ENCODE results near the gene NIN. TPM values are rescaled to one million over a fixed set of nuclear protein-coding genes. Genes with fewer than 3 reads are reported as not detected.

NIN gene
- total and polyA plus RNA-seq, 2 of the 4 experiments (the other 2 are of a cell fraction): 15.2 to 98.4 TPM

DNA sequence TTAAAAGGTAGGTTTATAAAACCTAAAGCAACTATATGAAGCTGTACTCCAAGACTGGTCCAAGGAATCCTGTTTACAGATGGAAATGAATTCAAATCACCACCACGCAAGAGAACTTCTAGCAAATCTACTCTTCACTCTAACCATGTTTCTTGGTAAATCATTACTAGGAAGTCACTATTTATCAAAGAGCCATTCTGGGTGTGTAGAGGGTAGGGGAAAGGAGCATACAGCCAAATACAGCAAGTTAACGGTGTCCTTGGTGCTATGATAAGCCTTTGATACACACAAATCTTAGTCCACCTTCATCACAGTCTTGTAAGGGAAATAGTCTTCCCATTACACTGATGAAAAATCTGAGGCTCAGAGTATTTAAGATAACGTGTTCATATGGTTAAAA lies 16.8 kb downstream of the NIN start:
- BruUV-seq (replicated peaks): no TSS peak
- Histone ChIP-seq H3K27me3 (ENCODE audit: control insufficient read depth, insufficient read depth, low read length) (no peaks in the 10 kb centered on the region), H3K27ac (ENCODE audit: insufficient read depth, low read length) (no peak overlapping the region), H3K4ac (ENCODE audit: low read depth, low read length) (no peak overlapping the region), H3K23ac (ENCODE audit: low read depth, low read length) (no peak overlapping the region), H2AK5ac (ENCODE audit: low read depth, low read length) (no peak overlapping the region), H3K4me3 (ENCODE audit: insufficient read depth, low read depth, low read length) (no peak overlapping the region), H3K56ac (ENCODE audit: extremely low read depth, insufficient read depth, low read length) (no peak overlapping the region), H2BK15ac (ENCODE audit: low read depth, low read length) (no peak overlapping the region), H4K20me1 (ENCODE audit: insufficient read depth, low read length) (peaks cover 15% of the 10 kb centered on the region; the same call in 1 of the 2 replicates), H2AK9ac (replicated peaks; ENCODE audit: low read depth, low read length, poor library complexity) (no peak overlapping the region), H3K79me1 (ENCODE audit: low read depth in 1 of 2, low read length in 2 of 2) (peaks cover 37 to 44% of the 10 kb centered on the region in 2 experiments), H2BK20ac (ENCODE audit: low read depth, low read length) (no peak overlapping the region), H4K91ac (ENCODE audit: insufficient read depth, low read depth, low read length) (no peak overlapping the region), H2AFZ (replicated peaks; ENCODE audit: low read length, poor library complexity) (no peak overlapping the region), H3K4me1 (ENCODE audit: control insufficient read depth, insufficient read depth, low read length) (peaks cover 4% of the 10 kb centered on the region), H3K9ac (ENCODE audit: low read depth, low read length) (no peak overlapping the region), H2BK5ac (ENCODE audit: low read depth, low read length, poor library complexity, severe bottlenecking) (no peak overlapping the region), H3K18ac (ENCODE audit: low read depth, low read length) (no peak overlapping the region), H4K5ac (ENCODE audit: low read depth, low read length) (no peak overlapping the region), H3K4me2 (ENCODE audit: low read depth, low read length) (no peak overlapping the region), H3K9me3 (ENCODE audit: control insufficient read depth, insufficient read depth, low read length) (no peaks in the 10 kb centered on the region), H3K36me3 (ENCODE audit: control insufficient read depth, insufficient read depth, low read length) (no peaks in the 10 kb centered on the region), H3K14ac (replicated peaks; ENCODE audit: low read depth, low read length) (no peak overlapping the region; the same call in 1 of the 2 replicates), H4K8ac (ENCODE audit: low read depth in 2 of 2, low read length in 2 of 2) (no peak overlapping the region), H3K9me1 (ENCODE audit: insufficient read depth, low read length) (no peaks in the 10 kb centered on the region), H2BK120ac (ENCODE audit: low read depth, low read length) (no peak overlapping the region)
- CTCF ChIA-PET: no interaction called here
- DNase-seq: no peak
- in situ Hi-C loops (cut with MboI; ENCODE audit: low sequenced_read_pairs) (no loop called here), dilution Hi-C loops (cut with HindIII; ENCODE audit: low sequenced_read_pairs, unreplicated experiment) (no loop called here), intact Hi-C loops (cut with micrococcal nuclease) (no loop called here)
- TF ChIP-seq RCOR1 (IDR thresholded peaks at IDR 0.05; ENCODE audit: insufficient replicate concordance, low read length) (no peak), POLR2A (IDR thresholded peaks at IDR 0.05; ENCODE audit: low read depth, low read length) (no peak), MAFK (IDR thresholded peaks at IDR 0.05; ENCODE audit: low read depth, low read length) (no peak), MAZ (IDR thresholded peaks at IDR 0.05; ENCODE audit: borderline replicate concordance, low read depth, low read length) (no peak), SMC3 (IDR thresholded peaks at IDR 0.05; ENCODE audit: low read depth, low read length) (no peak), MXI1 (IDR thresholded peaks at IDR 0.05; ENCODE audit: borderline replicate concordance, low read depth, low read length) (no peak), FOS (IDR thresholded peaks at IDR 0.05; ENCODE audit: low read depth, low read length) (no peak), USF2 (IDR thresholded peaks at IDR 0.05; ENCODE audit: low read depth, low read length) (no peak), RFX5 (IDR thresholded peaks at IDR 0.05; ENCODE audit: low read depth, low read length) (no peak), CTCF (conservative IDR thresholded peaks at IDR 0.05; ENCODE audit: low read depth, low read length) (no peak), CEBPB (IDR thresholded peaks at IDR 0.05; ENCODE audit: low read depth, low read length) (no peak), BHLHE40 (IDR thresholded peaks at IDR 0.05; ENCODE audit: low read depth, low read length) (no peak)
- TF ChIP-seq, protein P1, sequence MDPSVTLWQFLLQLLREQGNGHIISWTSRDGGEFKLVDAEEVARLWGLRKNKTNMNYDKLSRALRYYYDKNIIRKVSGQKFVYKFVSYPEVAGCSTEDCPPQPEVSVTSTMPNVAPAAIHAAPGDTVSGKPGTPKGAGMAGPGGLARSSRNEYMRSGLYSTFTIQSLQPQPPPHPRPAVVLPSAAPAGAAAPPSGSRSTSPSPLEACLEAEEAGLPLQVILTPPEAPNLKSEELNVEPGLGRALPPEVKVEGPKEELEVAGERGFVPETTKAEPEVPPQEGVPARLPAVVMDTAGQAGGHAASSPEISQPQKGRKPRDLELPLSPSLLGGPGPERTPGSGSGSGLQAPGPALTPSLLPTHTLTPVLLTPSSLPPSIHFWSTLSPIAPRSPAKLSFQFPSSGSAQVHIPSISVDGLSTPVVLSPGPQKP (IDR thresholded peaks at IDR 0.05; ENCODE audit: borderline replicate concordance, low read depth, low read length): no peak
- POLR2A ChIA-PET (ENCODE audit: unreplicated experiment): no interaction called here
- no peak for ATAC-seq (ENCODE audit: low read depth)
- no CpG with 5 or more reads among the region's 3 CpGs for WGBS, 2 experiments (ENCODE audit: extremely low coverage in 2 of 2, insufficient read length in 1 of 2)
